Measurements from ENCODE around the gene PPP1R14C.

Gene PPP1R14C

GRCh38 chr6:150199241-150199640 is 56.4 kb downstream of the PPP1R14C start:
- TF ChIP-seq, protein P1, sequence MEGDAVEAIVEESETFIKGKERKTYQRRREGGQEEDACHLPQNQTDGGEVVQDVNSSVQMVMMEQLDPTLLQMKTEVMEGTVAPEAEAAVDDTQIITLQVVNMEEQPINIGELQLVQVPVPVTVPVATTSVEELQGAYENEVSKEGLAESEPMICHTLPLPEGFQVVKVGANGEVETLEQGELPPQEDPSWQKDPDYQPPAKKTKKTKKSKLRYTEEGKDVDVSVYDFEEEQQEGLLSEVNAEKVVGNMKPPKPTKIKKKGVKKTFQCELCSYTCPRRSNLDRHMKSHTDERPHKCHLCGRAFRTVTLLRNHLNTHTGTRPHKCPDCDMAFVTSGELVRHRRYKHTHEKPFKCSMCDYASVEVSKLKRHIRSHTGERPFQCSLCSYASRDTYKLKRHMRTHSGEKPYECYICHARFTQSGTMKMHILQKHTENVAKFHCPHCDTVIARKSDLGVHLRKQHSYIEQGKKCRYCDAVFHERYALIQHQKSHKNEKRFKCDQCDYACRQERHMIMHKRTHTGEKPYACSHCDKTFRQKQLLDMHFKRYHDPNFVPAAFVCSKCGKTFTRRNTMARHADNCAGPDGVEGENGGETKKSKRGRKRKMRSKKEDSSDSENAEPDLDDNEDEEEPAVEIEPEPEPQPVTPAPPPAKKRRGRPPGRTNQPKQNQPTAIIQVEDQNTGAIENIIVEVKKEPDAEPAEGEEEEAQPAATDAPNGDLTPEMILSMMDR (IDR thresholded peaks at IDR 0.05; ENCODE audit: insufficient read depth, low read length, missing control alignments) = no peak
- no peak overlapping the region for H3K4me3 ChIP-seq (ENCODE audit: low read depth, low read length)
- ChIA-PET CTCF (no interaction called here), POLR2A (no interaction called here)
- DNase-seq (ENCODE audit: low read depth, low spot score) = no peak

GRCh38 chr6:150200428-150201100 is 57.7 kb downstream of the PPP1R14C start:
- ChIA-PET CTCF (no interaction called here), POLR2A (no interaction called here)
- DNase-seq (ENCODE audit: low read depth, low spot score) = no peak
- TF ChIP-seq, protein P1 (IDR thresholded peaks at IDR 0.05; ENCODE audit: insufficient read depth, low read length, missing control alignments) = no peak
- no peak overlapping the region for H3K4me3 ChIP-seq (ENCODE audit: low read depth, low read length)

GRCh38 chr6:150201285-150201684 is 58.4 kb downstream of the PPP1R14C start:
- ChIA-PET CTCF (interaction anchor here (1.7 kb wide), 1 partner anchor 11 kb away, joined by 5 read pairs; no protein-coding TSS in a partner anchor), POLR2A (no interaction called here)
- TF ChIP-seq, protein P1 (IDR thresholded peaks at IDR 0.05; ENCODE audit: insufficient read depth, low read length, missing control alignments) = no peak
- no peak overlapping the region for H3K4me3 ChIP-seq (ENCODE audit: low read depth, low read length)
- no peak for DNase-seq (ENCODE audit: low read depth, low spot score)

- no peak for DNase-seq (ENCODE audit: low read depth, low spot score)
- H3K4me3 ChIP-seq (ENCODE audit: low read depth, low read length) = no peak overlapping the region
- TF ChIP-seq, protein P1 (IDR thresholded peaks at IDR 0.05; ENCODE audit: insufficient read depth, low read length, missing control alignments) = no peak
- CTCF ChIA-PET = interaction anchor here (1.7 kb wide), 1 partner anchor 10 kb away, joined by 5 read pairs; no protein-coding TSS in a partner anchor
- POLR2A ChIA-PET = no interaction called here
Observed at GRCh38 chr6:150201772-150202329, 59.0 kb downstream of the PPP1R14C start.

- TF ChIP-seq, protein P1 (IDR thresholded peaks at IDR 0.05; ENCODE audit: insufficient read depth, low read length, missing control alignments) = no peak
- CTCF ChIA-PET = interaction anchor here (1.7 kb wide), 1 partner anchor 10 kb away, joined by 5 read pairs; no protein-coding TSS in a partner anchor
- POLR2A ChIA-PET = no interaction called here
- DNase-seq (ENCODE audit: low read depth, low spot score) = no peak
- H3K4me3 ChIP-seq (ENCODE audit: low read depth, low read length) = no peak overlapping the region
Observed at GRCh38 chr6:150202404-150202803, 59.6 kb downstream of the PPP1R14C start.

DNA sequence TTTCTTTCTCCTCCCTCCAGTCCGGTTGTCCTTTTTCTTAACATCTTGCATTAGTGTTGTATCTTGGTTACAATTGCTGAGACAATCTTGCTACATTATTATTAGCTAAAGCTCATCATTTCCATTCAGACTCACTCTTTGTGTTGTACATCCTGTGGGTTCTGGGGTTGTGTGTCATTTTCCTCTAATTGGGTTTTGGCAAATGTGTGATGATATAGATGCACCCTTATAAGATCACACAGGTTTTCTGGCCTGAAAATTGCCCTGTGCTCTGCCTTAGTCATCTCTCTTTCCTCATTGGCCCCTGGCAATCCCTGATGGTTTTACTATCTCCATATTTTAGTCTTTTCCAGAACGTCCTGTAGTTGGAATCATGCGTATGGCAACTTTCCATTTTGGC is 60.1 kb downstream of the PPP1R14C start:
- no peak overlapping the region for H3K4me3 ChIP-seq (ENCODE audit: low read depth, low read length)
- POLR2A ChIA-PET = no interaction called here

More for the DNA sequence above, 60.1 kb downstream of the PPP1R14C start:
- DNase-seq (ENCODE audit: low read depth, low spot score) = no peak
- TF ChIP-seq, protein P1 (IDR thresholded peaks at IDR 0.05; ENCODE audit: insufficient read depth, low read length, missing control alignments) = no peak
- CTCF ChIA-PET = interaction anchor here (1.7 kb wide), 1 partner anchor 9 kb away, joined by 5 read pairs; no protein-coding TSS in a partner anchor
